Sigmoid colon (tissue), 4 donors: Measurements from ENCODE around the gene DONSON.

Experiments used
- CTCF ChIP-seq, 4 experiments: fragments of 450-650 bp in 3 of 4; fragments of 200-600 bp in 1 of 4; IDR thresholded peaks; one replicate each; pipeline ENCODE4 v1.5.1; 2016 to 2019; ENCODE audit warnings: antibody characterized with exemption in 4 of 4, mild to moderate bottlenecking in 3 of 4, moderate library complexity in 2 of 4
- EP300 ChIP-seq, 4 donors: sonication (generic); formaldehyde crosslinking; IDR thresholded peaks; one replicate each; pipeline ENCODE4 v1.6.1; 2017; ENCODE audit warnings: antibody characterized with exemption in 4 of 4
- POLR2A ChIP-seq, 2 donors: fragments of 450-650 bp; IDR thresholded peaks; one replicate each; pipeline ENCODE4 v1.6.1; 2016; ENCODE audit warnings: antibody characterized with exemption in 2 of 2, mild to moderate bottlenecking in 2 of 2, moderate library complexity in 2 of 2
- POLR2AphosphoS5 ChIP-seq, 4 donors: sonication (generic); formaldehyde crosslinking; IDR thresholded peaks; one replicate each; pipeline ENCODE4 v1.6.1; 2017; ENCODE audit warnings: antibody characterized with exemption in 4 of 4

- TF ChIP-seq CTCF (IDR thresholded peaks at IDR 0.05) (no peak), EP300 (IDR thresholded peaks at IDR 0.05) (no peak), POLR2AphosphoS5 (IDR thresholded peaks at IDR 0.05) (no peak), POLR2A (IDR thresholded peaks at IDR 0.05) (no peak)
Observed at GRCh38 chr21:33559813-33560212, 28.7 kb downstream of the DONSON start.
